Activated naive CD4-positive, alpha-beta T cell treated with anti-CD3 and anti-CD28 coated beads, Interleukin-2, amount 10 ng/mL, durations not matched to agents 7 days and 5 days (primary cell): Measurements from ENCODE around the gene LST1.

Experiments
- CTCF ChIA-PET: fragments of 350-600 bp; sonication (Branson Sonifier 250); formaldehyde crosslinking; loops from one replicate; lab custom pipeline; 2021; ENCODE audit warnings: antibody characterized with exemption; lab: Charles Lee
- DNase-seq: peaks from one replicate; pipeline ENCODE4 v3.0.0-alpha.2; 2020
- H3K27ac Mint-ChIP-seq: one replicate; pipeline ENCODE4 v1.8.0; 2021; ENCODE audit warnings: mild to moderate bottlenecking, moderate library complexity, mixed read lengths
- H3K27me3 Mint-ChIP-seq: one replicate; pipeline ENCODE4 v1.8.0; 2021; ENCODE audit warnings: mild to moderate bottlenecking, mixed read lengths
- H3K36me3 Mint-ChIP-seq: one replicate; pipeline ENCODE4 v1.8.0; 2021; ENCODE audit warnings: mixed read lengths
- H3K4me1 Mint-ChIP-seq: one replicate; pipeline ENCODE4 v1.8.0; 2021; ENCODE audit warnings: mixed read lengths
- H3K4me3 Mint-ChIP-seq: one replicate; pipeline ENCODE4 v1.8.0; 2021; ENCODE audit warnings: mild to moderate bottlenecking, moderate library complexity, mixed read lengths
- H3K9me3 Mint-ChIP-seq: one replicate; pipeline ENCODE4 v1.8.0; 2021; ENCODE audit warnings: mixed read lengths

The LST1 gene

GRCh38 chr6:31572041-31572911 lies 13.8 kb upstream of the LST1 start, which contains the start of gene LTA:
TSS of gene LTA (plus strand) at chr6:31572289. CDS start at chr6:31572743, 454 bp downstream.
- H3K9me3 Mint-ChIP-seq = no peaks in the 10 kb centered on the region
- peaks cover 8% of the 10 kb centered on the region for H3K27me3 Mint-ChIP-seq
- H3K4me1 Mint-ChIP-seq = peaks cover 96% of the 10 kb centered on the region
- CTCF ChIA-PET = interaction anchor here (27.0 to 33.1 kb wide), 2 partner anchors 19 to 22 kb away, joined by 780 to 1087 read pairs; partner anchors contain the start of genes ATP6V1G2, LST1, NCR3 and NFKBIL1
- DNase-seq = peak; percentile 82
- peak within 1 kb of the TSS; percentile 94 for H3K4me3 Mint-ChIP-seq
- H3K27ac Mint-ChIP-seq = peak within 1 kb of the TSS; percentile 96
- H3K36me3 Mint-ChIP-seq = peaks cover 31% of the 10 kb centered on the region

GRCh38 chr6:31573239-31574105 lies 12.6 kb upstream of the LST1 start:
- H3K27ac Mint-ChIP-seq = peak overlapping the region; percentile 96
- H3K4me3 Mint-ChIP-seq = peak overlapping the region; percentile 94
- H3K36me3 Mint-ChIP-seq = peaks cover 38% of the 10 kb centered on the region
- peaks cover 4% of the 10 kb centered on the region for H3K27me3 Mint-ChIP-seq
- H3K4me1 Mint-ChIP-seq = peaks cover 91% of the 10 kb centered on the region
- CTCF ChIA-PET = interaction anchor here (0.6 to 33.1 kb wide), 3 partner anchors 20 to 46 kb away, joined by 3 to 1087 read pairs (median 780); partner anchors contain the start of genes ATP6V1G2, LST1, NCR3 and NFKBIL1
- no peaks in the 10 kb centered on the region for H3K9me3 Mint-ChIP-seq
- DNase-seq = no peak

- peaks cover 45% of the 10 kb centered on the region for H3K36me3 Mint-ChIP-seq
- H3K9me3 Mint-ChIP-seq = no peaks in the 10 kb centered on the region
- CTCF ChIA-PET = interaction anchor here (0.6 to 33.1 kb wide), 4 partner anchors 20 to 83 kb away, joined by 3 to 1087 read pairs (median 392); partner anchors contain the start of genes ATP6V1G2, LST1, NCR3 and NFKBIL1
- peak overlapping the region; percentile 96 for H3K27ac Mint-ChIP-seq
- peak overlapping the region; percentile 92 for H3K4me3 Mint-ChIP-seq
- no peak for DNase-seq
- peaks cover 4% of the 10 kb centered on the region for H3K27me3 Mint-ChIP-seq
- H3K4me1 Mint-ChIP-seq = peaks cover 91% of the 10 kb centered on the region
Observed at GRCh38 chr6:31574106-31575061, 11.7 kb upstream of the LST1 start.

- Mint-ChIP-seq H3K27ac (peak within 1 kb of the TSS; percentile 87), H3K4me1 (peaks cover 88% of the 10 kb centered on the region), H3K4me3 (peak within 1 kb of the TSS; percentile 92), H3K36me3 (peaks cover 53% of the 10 kb centered on the region), H3K27me3 (peaks cover 4% of the 10 kb centered on the region), H3K9me3 (no peaks in the 10 kb centered on the region)
- DNase-seq = peak; percentile 86
- CTCF ChIA-PET = interaction anchor here (0.5 to 33.1 kb wide), 4 partner anchors 18 to 82 kb away, joined by 3 to 1087 read pairs (median 392); partner anchors contain the start of genes ATP6V1G2, LST1, NCR3 and NFKBIL1
Observed at GRCh38 chr6:31575335-31575901, 10.7 kb upstream of the LST1 start, which contains the start of gene TNF. TSS of gene TNF (plus strand) at chr6:31575565. CDS start at chr6:31575742, 177 bp downstream.

- no peak for DNase-seq
- Mint-ChIP-seq H3K9me3 (no peaks in the 10 kb centered on the region), H3K27ac (peak overlapping the region; percentile 87), H3K36me3 (peaks cover 59% of the 10 kb centered on the region), H3K27me3 (peaks cover 4% of the 10 kb centered on the region), H3K4me3 (peak overlapping the region; percentile 92), H3K4me1 (peaks cover 82% of the 10 kb centered on the region)
- CTCF ChIA-PET = interaction anchor here (2.5 to 33.1 kb wide), 3 partner anchors 8 to 23 kb away, joined by 9 to 1087 read pairs (median 780); partner anchors contain the start of genes ATP6V1G2, LST1, NCR3 and NFKBIL1
Observed at GRCh38 chr6:31575952-31576685, 10.0 kb upstream of the LST1 start.

GRCh38 chr6:31576897-31577578 lies 9.0 kb upstream of the LST1 start:
- H3K4me3 Mint-ChIP-seq = peak overlapping the region; percentile 92
- H3K27ac Mint-ChIP-seq = peak overlapping the region; percentile 87
- peak; percentile 73 for DNase-seq
- H3K36me3 Mint-ChIP-seq = peaks cover 68% of the 10 kb centered on the region
- H3K4me1 Mint-ChIP-seq = peaks cover 73% of the 10 kb centered on the region
- no peaks in the 10 kb centered on the region for H3K9me3 Mint-ChIP-seq
- H3K27me3 Mint-ChIP-seq = peaks cover 4% of the 10 kb centered on the region
- CTCF ChIA-PET = interaction anchor here (2.5 to 33.1 kb wide), 3 partner anchors 9 to 24 kb away, joined by 9 to 1087 read pairs (median 780); partner anchors contain the start of genes ATP6V1G2, LST1, NCR3 and NFKBIL1

DNA sequence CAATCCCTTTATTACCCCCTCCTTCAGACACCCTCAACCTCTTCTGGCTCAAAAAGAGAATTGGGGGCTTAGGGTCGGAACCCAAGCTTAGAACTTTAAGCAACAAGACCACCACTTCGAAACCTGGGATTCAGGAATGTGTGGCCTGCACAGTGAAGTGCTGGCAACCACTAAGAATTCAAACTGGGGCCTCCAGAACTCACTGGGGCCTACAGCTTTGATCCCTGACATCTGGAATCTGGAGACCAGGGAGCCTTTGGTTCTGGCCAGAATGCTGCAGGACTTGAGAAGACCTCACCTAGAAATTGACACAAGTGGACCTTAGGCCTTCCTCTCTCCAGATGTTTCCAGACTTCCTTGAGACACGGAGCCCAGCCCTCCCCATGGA lies 8.5 kb upstream of the LST1 start:
- Mint-ChIP-seq H3K27ac (peak overlapping the region; percentile 87), H3K9me3 (no peaks in the 10 kb centered on the region), H3K4me3 (peak overlapping the region; percentile 92), H3K27me3 (peaks cover 4% of the 10 kb centered on the region), H3K36me3 (peaks cover 73% of the 10 kb centered on the region), H3K4me1 (peaks cover 72% of the 10 kb centered on the region)
- no peak for DNase-seq
- CTCF ChIA-PET = interaction anchor here (2.5 to 33.1 kb wide), 3 partner anchors 9 to 25 kb away, joined by 9 to 1087 read pairs (median 780); partner anchors contain the start of genes ATP6V1G2, LST1, NCR3 and NFKBIL1

DNA sequence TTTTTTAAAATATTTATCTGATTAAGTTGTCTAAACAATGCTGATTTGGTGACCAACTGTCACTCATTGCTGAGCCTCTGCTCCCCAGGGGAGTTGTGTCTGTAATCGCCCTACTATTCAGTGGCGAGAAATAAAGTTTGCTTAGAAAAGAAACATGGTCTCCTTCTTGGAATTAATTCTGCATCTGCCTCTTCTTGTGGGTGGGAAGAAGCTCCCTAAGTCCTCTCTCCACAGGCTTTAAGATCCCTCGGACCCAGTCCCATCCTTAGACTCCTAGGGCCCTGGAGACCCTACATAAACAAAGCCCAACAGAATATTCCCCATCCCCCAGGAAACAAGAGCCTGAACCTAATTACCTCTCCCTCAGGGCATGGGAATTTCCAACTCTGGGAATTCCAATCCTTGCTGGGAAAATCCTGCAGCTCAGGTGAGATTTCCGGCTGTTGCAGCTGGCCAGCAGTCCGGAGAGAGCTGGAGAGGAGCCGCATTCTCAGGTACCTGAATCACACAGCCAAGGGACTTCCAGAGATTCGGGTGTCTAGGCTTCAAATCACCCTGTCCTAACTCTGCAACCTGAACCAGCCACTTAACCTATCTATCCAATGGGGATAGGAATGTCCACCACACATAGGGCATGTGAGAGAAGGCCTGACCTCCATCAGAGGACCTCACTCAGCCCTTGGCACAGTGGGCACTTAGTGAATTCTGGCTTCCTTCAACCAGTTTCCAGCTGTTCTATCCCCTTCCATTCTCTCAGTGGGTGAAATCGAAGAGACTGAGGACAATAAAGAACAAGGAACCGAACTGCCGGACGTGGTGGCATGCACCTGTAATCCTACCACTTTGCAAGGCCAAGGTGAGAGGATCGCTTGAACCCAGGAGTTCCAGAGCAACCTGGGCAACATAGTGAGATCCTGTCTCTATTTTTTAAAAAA lies 7.6 kb upstream of the LST1 start:
- CTCF ChIA-PET = interaction anchor here (1.2 to 33.1 kb wide), 4 partner anchors 8 to 25 kb away, joined by 3 to 1087 read pairs (median 394); partner anchors contain the start of genes ATP6V1G2, LST1, NCR3 and NFKBIL1
- Mint-ChIP-seq H3K4me1 (peaks cover 70% of the 10 kb centered on the region), H3K36me3 (peaks cover 74% of the 10 kb centered on the region), H3K4me3 (peak overlapping the region; percentile 93), H3K9me3 (no peaks in the 10 kb centered on the region), H3K27me3 (peaks cover 4% of the 10 kb centered on the region), H3K27ac (peak overlapping the region; percentile 97)
- no peak for DNase-seq

DNA sequence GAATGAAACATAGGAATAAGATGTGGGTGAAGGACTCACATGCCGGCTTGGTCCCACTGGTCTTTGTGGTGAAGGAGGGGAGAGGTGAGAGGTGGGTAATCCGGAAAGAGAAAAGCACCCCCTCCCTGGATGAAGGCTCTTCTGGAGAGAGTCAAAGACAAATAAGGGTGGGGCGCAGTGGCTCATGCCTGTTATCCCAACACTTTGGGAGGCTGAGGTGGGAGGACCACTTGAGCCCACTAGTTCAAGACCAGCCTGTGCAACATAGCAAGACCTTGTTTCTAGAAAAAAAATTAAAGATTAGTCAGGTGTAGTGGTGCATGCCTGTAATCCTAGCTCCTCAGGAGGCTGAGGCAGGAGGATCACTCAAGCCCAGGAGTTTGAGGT lies 7.0 kb upstream of the LST1 start:
- Mint-ChIP-seq H3K4me1 (peaks cover 70% of the 10 kb centered on the region), H3K4me3 (peak overlapping the region; percentile 93), H3K9me3 (no peaks in the 10 kb centered on the region), H3K36me3 (peaks cover 71% of the 10 kb centered on the region), H3K27ac (peak overlapping the region; percentile 97), H3K27me3 (peaks cover 4% of the 10 kb centered on the region)
- no peak for DNase-seq
- CTCF ChIA-PET = interaction anchor here (1.2 to 33.1 kb wide), 3 partner anchors 9 to 26 kb away, joined by 3 to 1087 read pairs (median 780); partner anchors contain the start of genes ATP6V1G2, LST1, NCR3 and NFKBIL1
